D721Med (cell line): ENCODE data around the gene SANBR.

Experiments used
- DNase-seq: peaks from one replicate; pipeline ENCODE4 v3.0.0; 2011; ENCODE audit warnings: low spot score; ENCODE audit not compliant: insufficient read length
- FAIRE-seq: peaks from 2 replicates; lab custom pipeline; 2011; peaks lifted over from hg19 to GRCh38; lab: Jason Lieb, UNC
- CTCF ChIP-seq: IDR thresholded peaks from 2 replicates; pipeline ENCODE4 v1.5.1; 2012; ENCODE audit warnings: mild to moderate bottlenecking, control low read depth; ENCODE audit not compliant: insufficient read depth; ENCODE audit errors: missing control alignments

SANBR gene

GRCh38 chr2:61065714-61066709 is at the start of gene SANBR:
Gene SANBR, plus strand, starts transcription at chr2:61065871. Its CDS starts 4,480 bp downstream, at chr2:61070351.
- DNase-seq, result peak; percentile 38
- no peak for FAIRE-seq
- TF ChIP-seq CTCF, result no peak

- DNase-seq, result no peak
- no peak for TF ChIP-seq CTCF
- FAIRE-seq, result no peak
These were observed 49.7 kb upstream of the SANBR start for GRCh38 chr2:61015976-61016375.

- no peak for FAIRE-seq
- no peak for TF ChIP-seq CTCF
These were observed 49.2 kb upstream of the SANBR start for GRCh38 chr2:61016392-61017002.

GRCh38 chr2:61017003-61017555 is 48.6 kb upstream of the SANBR start:
- FAIRE-seq (no peak), DNase-seq (peak; percentile 35)
- TF ChIP-seq CTCF, result no peak

More at GRCh38 chr2:61016392-61017002, 49.2 kb upstream of the SANBR start:
- no peak for DNase-seq

GRCh38 chr2:61017556-61018317 is 47.9 kb upstream of the SANBR start, which contains the start of the genes PEX13 and PUS10:
Gene PEX13, plus strand, starts transcription at chr2:61017720. Its CDS starts 40 bp downstream, at chr2:61017760.
Gene PUS10, minus strand, starts transcription at chr2:61018255. Its CDS starts 6,365 bp downstream, at chr2:61011890.
- FAIRE-seq (no peak), DNase-seq (peak; percentile 51)
- TF ChIP-seq CTCF, result no peak

DNA sequence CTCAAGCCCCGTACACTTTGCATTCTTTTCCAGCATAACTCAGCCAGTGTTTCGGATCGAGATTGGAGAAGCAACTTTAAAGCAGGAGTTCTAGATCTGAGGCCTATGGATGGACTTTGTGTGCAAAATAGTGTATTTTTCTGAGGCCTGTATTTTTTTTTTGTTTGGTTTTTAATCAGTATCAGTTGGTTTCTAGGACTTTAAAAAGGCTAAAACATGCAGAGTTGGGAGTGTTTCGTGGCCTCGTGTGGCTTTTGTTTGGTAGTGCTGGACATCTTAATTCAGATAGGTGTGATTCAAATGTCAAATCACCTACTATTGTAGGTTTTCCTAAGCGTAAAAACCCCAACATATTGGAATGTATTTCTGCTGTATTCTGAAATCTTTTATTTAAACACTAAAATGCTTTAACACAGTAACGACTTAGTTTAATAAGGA is 47.3 kb upstream of the SANBR start:
- FAIRE-seq (no peak), DNase-seq (no peak)
- no peak for TF ChIP-seq CTCF
